Sigmoid colon (tissue), 4 donors: Measurements from ENCODE around the gene EMC9.

Experiments used
- CTCF ChIP-seq, 4 experiments: fragments of 450-650 bp in 3 of 4; fragments of 200-600 bp in 1 of 4; IDR thresholded peaks; one replicate each; pipeline ENCODE4 v1.5.1; 2016 to 2019; ENCODE audit warnings: antibody characterized with exemption in 4 of 4, mild to moderate bottlenecking in 3 of 4, moderate library complexity in 2 of 4
- EP300 ChIP-seq, 4 donors: sonication (generic); formaldehyde crosslinking; IDR thresholded peaks; one replicate each; pipeline ENCODE4 v1.6.1; 2017; ENCODE audit warnings: antibody characterized with exemption in 4 of 4
- POLR2A ChIP-seq, 2 donors: fragments of 450-650 bp; IDR thresholded peaks; one replicate each; pipeline ENCODE4 v1.6.1; 2016; ENCODE audit warnings: antibody characterized with exemption in 2 of 2, mild to moderate bottlenecking in 2 of 2, moderate library complexity in 2 of 2

GRCh38 chr14:24106672-24107271 lies 34.6 kb downstream of the EMC9 start:
- TF ChIP-seq POLR2A (IDR thresholded peaks at IDR 0.05) (no peak), CTCF (IDR thresholded peaks at IDR 0.05) (no peak), EP300 (IDR thresholded peaks at IDR 0.05) (no peak)
